Hematopoietic multipotent progenitor cell treated with erythropoietin and hydrocortisone succinate and interleukin-3 and kit ligand, for 6 days (in vitro differentiated cells): Measurements from ENCODE around the gene KCNN3.
"Not testable (repeated sequence)": the region's sequence is repeated elsewhere in the genome, so short reads cannot be mapped to it uniquely, and the experiment has no call there.

Experiments
- DNase-seq: peaks from one replicate; pipeline ENCODE4 v3.0.0-alpha.2; 2015

Gene KCNN3

GRCh38 chr1:154686507-154686906 lies 183.6 kb downstream of the KCNN3 start:
- no peak for DNase-seq

DNA sequence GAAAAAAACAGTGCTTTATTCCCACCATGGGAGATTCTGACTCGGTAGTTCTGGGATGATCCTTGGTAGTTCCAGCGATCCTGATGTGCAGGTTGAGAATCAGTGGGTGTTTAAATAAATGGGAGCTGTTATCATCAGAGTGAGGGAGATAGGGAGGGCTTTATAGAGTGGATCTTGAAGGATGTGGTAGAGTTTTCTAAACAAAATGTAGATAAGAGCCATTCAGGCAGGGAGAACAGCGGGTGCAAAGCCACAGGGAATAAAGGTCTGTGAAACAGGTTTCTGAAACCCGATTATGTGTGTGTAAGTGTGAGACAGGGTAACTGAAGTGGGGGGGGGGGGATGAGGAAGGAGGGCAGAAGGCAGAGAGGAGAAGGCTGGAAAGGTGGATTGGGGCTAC lies 186.3 kb downstream of the KCNN3 start:
- DNase-seq = no peak

DNA sequence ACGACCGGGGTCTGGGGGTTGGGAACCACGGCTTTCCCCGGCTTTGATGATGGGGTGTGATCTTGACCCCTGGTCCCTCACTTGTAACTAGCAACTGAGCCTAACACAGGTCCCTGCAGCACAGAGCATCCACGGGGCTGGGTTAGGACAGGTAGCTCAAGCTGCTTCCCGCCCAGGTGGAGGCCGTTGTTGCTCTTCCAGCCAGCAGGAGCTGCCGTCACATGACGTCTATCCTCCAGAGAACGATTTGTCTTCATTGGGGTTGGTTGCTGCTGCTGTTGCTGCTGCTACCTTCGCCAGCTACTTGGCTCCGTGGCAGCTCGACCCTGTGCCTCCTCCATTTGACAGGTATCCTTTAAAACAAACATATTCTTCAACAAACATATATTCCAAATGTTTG lies 187.8 kb downstream of the KCNN3 start:
- DNase-seq = no peak

DNA sequence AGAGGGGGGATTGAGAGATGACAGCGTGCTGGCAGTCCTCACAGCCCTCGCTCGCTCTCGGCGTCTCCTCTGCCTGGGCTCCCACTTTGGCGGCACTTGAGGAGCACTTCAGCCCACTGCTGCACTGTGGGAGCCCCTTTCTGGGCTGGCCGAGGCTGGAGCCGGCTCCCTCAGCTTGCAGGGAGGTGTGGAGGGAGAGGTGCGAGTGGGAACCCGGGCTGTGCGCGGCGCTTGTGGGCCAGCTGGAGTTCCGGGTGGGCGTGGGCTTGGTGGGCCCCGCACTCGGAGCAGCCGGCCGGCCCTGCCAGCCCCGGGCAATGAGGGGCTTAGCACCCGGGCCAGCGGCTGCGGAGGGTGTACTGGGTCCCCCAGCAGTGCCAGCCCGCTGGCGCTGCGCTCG lies 192.2 kb downstream of the KCNN3 start:
- DNase-seq = not testable (repeated sequence)

DNA sequence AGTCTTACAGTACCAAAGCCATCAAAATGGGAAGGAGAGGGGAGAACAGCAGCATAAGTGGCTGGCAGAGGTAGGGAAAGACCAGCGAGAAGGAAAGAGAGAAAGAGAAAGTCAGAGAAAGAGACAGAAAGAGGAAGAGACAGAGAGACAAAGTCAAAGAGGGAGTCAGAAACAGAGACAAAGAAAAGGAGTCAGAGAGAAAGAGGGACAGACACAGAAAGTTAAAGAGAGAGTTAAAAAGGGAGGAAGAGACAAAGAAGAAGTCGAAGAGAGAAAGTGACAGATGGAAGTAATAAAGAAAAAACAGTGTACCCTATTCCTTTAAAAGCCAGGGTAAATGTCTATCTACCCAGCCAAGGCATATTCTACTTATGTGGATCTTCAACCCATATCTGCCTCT lies 193.2 kb downstream of the KCNN3 start:
- DNase-seq = not testable (repeated sequence)

DNA sequence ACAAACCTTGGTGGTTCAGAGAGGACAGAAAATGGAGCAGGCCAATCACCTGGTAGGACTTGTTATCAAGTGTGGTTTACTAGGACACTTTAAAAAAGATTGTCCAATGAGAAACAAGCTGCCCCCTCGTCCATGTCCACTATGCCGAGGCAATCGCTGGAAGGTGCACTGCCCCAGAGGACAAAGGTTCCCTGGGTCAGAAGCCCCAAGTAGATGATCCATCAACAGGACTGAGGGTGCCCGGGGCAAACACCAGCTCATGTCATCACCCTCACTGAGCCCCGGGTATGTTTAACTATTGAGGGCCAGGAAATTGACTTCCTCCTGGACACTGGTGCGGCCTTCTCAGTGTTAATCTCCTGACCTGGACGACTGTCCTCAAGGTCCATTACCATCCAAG lies 195.6 kb downstream of the KCNN3 start:
- not testable (repeated sequence) for DNase-seq

DNA sequence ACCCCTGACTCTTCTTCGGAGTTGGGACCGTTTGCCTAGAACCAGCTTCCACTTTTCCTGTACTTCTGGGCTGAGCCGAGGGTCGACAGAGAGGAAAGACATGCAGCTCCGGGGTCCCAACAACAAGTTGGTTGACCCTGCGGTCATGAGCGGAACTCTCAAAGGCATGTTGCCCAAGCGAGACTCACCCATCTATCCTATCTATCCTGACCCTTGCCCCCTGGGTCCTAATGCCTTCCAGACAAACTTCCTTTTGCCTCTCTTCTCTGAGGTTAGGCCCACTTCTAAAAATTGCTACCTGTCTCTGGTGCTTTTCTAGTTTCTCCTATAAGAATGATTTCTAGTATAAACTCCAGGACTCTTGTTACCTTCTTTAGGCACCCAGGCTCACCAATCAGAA lies 197.8 kb downstream of the KCNN3 start:
- DNase-seq = not testable (repeated sequence)

- not testable (repeated sequence) for DNase-seq
Observed at GRCh38 chr1:154671412-154671811, 198.7 kb downstream of the KCNN3 start.

DNA sequence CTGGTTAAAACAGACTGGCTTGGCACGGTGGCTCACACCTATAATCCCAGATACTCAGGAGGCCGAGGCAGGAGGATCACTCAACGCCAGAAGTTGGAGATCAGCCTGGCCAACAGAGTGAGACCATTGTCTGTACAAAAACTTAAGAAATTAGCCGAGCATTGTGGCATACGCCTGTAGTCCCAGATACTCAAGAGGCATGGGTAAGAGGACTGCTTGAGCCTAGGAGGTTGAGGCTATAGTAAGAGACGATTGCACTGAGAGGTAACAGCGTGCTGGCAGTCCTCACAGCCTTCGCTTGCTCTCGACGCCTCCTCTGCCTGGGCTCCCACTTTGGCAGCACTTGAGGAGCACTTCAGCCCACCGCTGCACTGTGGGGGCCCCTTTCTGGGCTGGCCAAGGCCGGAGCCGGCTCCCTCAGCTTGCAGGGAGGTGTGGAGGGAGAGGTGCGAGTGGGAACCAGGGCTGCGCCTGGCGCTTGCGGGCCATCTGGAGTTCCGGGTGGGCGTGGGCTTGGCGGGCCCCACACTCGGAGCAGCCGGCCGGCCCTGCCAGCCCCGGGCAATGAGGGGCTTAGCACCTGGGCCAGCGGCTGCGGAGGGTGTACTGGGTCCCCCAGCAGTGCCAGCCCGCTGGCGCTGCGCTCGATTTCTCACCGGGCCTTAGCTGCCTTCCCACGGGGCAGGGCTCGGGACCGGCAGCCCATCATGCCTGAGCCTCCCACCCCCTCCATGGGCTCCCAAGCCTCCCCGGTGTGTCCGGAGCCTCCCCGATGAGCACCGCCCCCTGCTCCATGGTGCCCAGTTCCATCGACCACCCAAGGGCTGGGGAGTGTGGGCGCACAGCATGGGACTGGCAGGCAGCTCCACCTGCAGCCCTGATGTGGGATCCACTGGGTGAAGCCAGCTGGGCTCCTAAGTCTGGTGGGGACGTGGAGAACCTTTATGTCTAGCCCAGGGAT lies 199.5 kb downstream of the KCNN3 start:
- not testable (repeated sequence) for DNase-seq

- DNase-seq = peak; percentile 84
Observed at GRCh38 chr1:154669464-154670282, 200.4 kb downstream of the KCNN3 start.

- DNase-seq = no peak
Observed at GRCh38 chr1:154666051-154666790, 203.9 kb downstream of the KCNN3 start.

DNA sequence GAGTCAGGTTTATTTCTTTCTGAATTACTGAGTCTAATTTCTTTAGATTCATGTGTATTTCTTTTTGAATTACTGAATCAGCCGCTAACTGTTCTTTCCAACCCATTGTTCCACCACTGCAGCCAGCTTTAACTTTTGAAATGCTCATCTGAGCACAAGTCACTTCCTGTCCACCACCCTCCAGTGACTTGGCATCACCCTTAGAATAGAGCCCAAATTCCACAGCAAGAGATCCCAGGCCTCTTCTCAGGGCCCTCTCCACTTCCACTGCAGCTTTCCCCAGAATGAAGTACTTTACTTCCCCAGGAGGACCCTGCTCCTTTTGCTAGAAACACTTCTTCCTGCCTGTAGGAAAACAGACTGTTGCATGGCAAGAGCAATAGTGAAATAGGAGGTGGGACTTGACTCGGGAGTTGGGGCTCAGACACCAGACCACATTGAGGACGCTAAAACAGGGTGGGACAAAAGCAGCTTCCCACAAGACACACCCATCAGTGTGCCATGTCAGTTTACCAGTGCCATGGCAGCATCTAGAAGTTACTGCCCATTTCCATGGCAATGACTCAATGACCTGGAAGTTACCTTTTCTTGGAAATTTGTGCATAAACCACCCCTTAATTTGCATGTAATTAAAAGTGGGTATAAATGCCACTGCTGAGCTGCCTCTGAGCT lies 205.6 kb downstream of the KCNN3 start:
- DNase-seq = peak; percentile 53

- DNase-seq = peak; percentile 42
Observed at GRCh38 chr1:154663471-154664060, 206.5 kb downstream of the KCNN3 start.

DNA sequence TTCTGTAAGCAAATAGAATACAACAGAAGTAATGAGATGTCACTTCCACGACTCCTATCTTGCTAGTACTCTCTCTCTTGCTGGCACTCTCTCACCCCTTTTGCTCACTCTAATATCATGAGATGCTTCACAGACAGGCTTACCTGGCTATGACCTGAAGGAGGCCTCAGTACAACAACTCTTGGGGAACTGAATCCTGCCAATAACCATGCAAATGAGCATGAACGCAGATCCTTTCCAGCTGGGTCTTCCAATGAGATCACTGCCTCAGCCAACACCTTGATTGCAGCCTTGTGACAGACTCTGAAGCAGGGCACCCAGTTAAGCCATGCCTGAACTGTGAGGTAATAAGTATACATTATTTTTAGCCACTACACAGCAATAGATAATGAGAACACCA lies 209.0 kb downstream of the KCNN3 start:
- DNase-seq = no peak

DNA sequence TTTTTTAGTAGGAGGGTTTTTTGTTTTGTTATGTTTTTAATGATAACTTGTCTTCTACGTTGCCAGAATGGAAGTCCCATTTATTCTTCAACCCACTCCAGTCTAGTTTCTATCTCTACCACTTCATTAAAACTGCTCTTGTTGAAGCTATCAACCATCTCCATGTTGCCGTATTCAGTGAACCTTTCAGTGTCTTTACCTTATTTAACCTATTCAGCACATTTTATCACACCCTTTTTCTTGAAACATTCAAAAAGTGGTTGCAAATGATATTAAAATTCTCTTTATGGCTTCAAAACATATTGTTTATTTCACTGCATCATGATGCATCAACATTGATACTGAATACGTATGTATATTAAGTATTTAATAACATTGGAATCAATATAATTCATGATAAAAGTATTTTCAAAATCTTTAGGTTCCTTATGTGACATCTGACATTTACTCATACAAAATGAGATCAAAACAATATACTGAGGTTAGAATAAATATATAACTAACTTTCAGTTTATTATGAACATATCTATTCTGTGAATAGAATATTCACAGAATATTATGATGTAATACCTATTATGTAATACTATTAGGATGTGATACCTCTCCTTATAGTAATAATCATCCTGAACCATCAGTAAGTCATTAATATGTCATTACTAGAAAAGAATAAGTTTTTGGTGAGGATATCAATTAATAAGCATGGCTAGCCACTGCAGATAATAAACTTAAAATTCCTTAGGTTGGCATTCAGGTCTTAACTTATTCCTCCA lies 210.1 kb downstream of the KCNN3 start:
- DNase-seq = no peak

DNA sequence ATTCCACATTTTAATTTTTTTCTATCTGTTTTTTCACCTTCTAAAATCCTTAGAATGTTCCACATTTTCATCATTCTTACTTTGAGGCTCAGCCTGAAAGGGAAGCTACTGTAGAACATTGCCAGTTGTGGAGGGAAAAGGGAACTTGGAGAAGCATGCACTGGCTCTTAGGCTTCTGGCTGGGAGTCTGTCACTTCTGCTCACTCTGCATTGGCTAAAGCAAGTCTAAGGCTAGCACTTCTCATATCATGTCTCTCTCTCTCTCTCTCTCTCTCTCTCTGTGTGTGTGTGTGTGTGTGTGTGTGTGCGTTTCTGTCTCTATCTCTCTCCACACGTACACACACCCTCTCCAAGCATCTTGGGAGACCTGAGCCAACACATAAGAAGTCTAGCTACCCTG lies 212.5 kb downstream of the KCNN3 start:
- peak; percentile 51 for DNase-seq

- peak; percentile 15 for DNase-seq
Observed at GRCh38 chr1:154652893-154653292, 217.2 kb downstream of the KCNN3 start.
